GM23338 (cell line): Measurements from ENCODE around the gene USP43. TPM values are rescaled to one million over a fixed set of nuclear protein-coding genes. Genes with fewer than 3 reads are reported as not detected.

Experiments
- ATAC-seq: fragments of 200-7000 bp; cut with Tn5 transposase; 3 replicates; pipeline ENCODE4 v1.9.1; 2020
- DNase-seq: peaks from one replicate; pipeline ENCODE4 v3.0.0-alpha.2; 2015; ENCODE audit warnings: low spot score
- H2AFZ ChIP-seq: fragments of 200-600 bp; sonication (generic); 2 replicates; pipeline ENCODE4 v1.8.0; 2016; ENCODE audit warnings: antibody characterized with exemption, mild to moderate bottlenecking, moderate library complexity
- H3F3A ChIP-seq: fragments of 200-600 bp; sonication (generic); replicated peaks from 2 replicates; pipeline ENCODE4 v1.8.0; 2017; ENCODE audit warnings: antibody characterized with exemption, mixed run types, low read depth
- H3K27ac ChIP-seq: fragments of 200-600 bp; sonication (generic); 2 replicates; pipeline ENCODE4 v1.6.1; 2016; ENCODE audit warnings: low read depth
- H3K27me3 ChIP-seq: fragments of 200-600 bp; sonication (generic); 2 replicates; pipeline ENCODE4 v1.8.0; 2016; ENCODE audit warnings: mild to moderate bottlenecking, mixed run types, moderate library complexity; ENCODE audit not compliant: insufficient read depth
- H3K36me3 ChIP-seq: fragments of 200-600 bp; sonication (generic); 2 replicates; pipeline ENCODE4 v1.8.0; 2016; ENCODE audit warnings: mild to moderate bottlenecking; ENCODE audit not compliant: insufficient read depth
- H3K4me1 ChIP-seq: fragments of 200-600 bp; sonication (generic); 2 replicates; pipeline ENCODE4 v1.8.0; 2016; ENCODE audit warnings: mild to moderate bottlenecking, moderate library complexity; ENCODE audit not compliant: insufficient read depth
- H3K4me2 ChIP-seq: fragments of 200-600 bp; sonication (generic); 2 replicates; pipeline ENCODE4 v1.7.1; 2017; ENCODE audit warnings: mixed run types
- H3K4me3 ChIP-seq: fragments of 200-600 bp; sonication (generic); 2 replicates; pipeline ENCODE4 v1.6.1; 2016; ENCODE audit warnings: mixed run types
- H3K79me2 ChIP-seq: fragments of 200-600 bp; sonication (generic); replicated peaks from 2 replicates; pipeline ENCODE4 v1.8.0; 2017; ENCODE audit warnings: mild to moderate bottlenecking; ENCODE audit not compliant: insufficient read depth
- H3K9me2 ChIP-seq: fragments of 200-600 bp; sonication (generic); 2 replicates; pipeline ENCODE4 v1.8.0; 2017; ENCODE audit not compliant: insufficient read depth
- H4K20me1 ChIP-seq: fragments of 200-600 bp; sonication (generic); replicated peaks from 2 replicates; pipeline ENCODE4 v1.8.0; 2017; ENCODE audit warnings: mild to moderate bottlenecking; ENCODE audit not compliant: insufficient read depth
- H3K27ac Mint-ChIP-seq: 2 replicates; pipeline ENCODE4 v1.8.0; 2020; ENCODE audit warnings: inconsistent platforms, mild to moderate bottlenecking, moderate library complexity, mixed read lengths
- H3K27me3 Mint-ChIP-seq: 3 replicates; pipeline ENCODE4 v1.8.0; 2022; ENCODE audit warnings: low read depth, mild to moderate bottlenecking, moderate library complexity, mixed read lengths, inconsistent platforms; ENCODE audit not compliant: insufficient read depth, poor library complexity
- H3K36me3 Mint-ChIP-seq: 3 replicates; pipeline ENCODE4 v1.8.0; 2021; ENCODE audit warnings: low read depth, mild to moderate bottlenecking, inconsistent platforms, moderate library complexity, mixed read lengths
- H3K4me1 Mint-ChIP-seq: 3 replicates; pipeline ENCODE4 v1.8.0; 2020; ENCODE audit warnings: mild to moderate bottlenecking, inconsistent platforms, mixed read lengths
- H3K4me3 Mint-ChIP-seq: 3 replicates; pipeline ENCODE4 v1.8.0; 2021; ENCODE audit warnings: moderate library complexity, mild to moderate bottlenecking, inconsistent platforms, mixed read lengths
- H3K9me3 Mint-ChIP-seq: 3 replicates; pipeline ENCODE4 v1.8.0; 2020; ENCODE audit warnings: moderate library complexity, mild to moderate bottlenecking, inconsistent platforms, mixed read lengths
- CREB1 ChIP-seq: fragments of 250-450 bp; sonication (Bioruptor Pico); IDR thresholded peaks from 2 replicates; pipeline ENCODE4 v1.5.0; 2020; ENCODE audit warnings: low read depth, mild to moderate bottlenecking, moderate library complexity
- CTCF ChIP-seq, 2 experiments: fragments of 200-600 bp in 1 of 2; sonication (generic) in 1 of 2; conservative IDR thresholded peaks; 2 replicates each; pipeline versions ENCODE4 v1.5.1 to v1.6.1; 2016 to 2017; ENCODE audit warnings: antibody characterized with exemption in 2 of 2, low read depth in 2 of 2, mild to moderate bottlenecking in 2 of 2, moderate library complexity in 1 of 2
- ETS1 ChIP-seq: IDR thresholded peaks from 2 replicates; pipeline ENCODE4 v1.6.1; 2016; ENCODE audit warnings: antibody characterized with exemption
- EZH2phosphoT487 ChIP-seq: fragments of 200-600 bp; sonication (generic); IDR thresholded peaks from one replicate; pipeline ENCODE4 v1.8.1; 2018; ENCODE audit warnings: antibody characterized with exemption; ENCODE audit not compliant: unreplicated experiment
- JUNB ChIP-seq: IDR thresholded peaks from one replicate; pipeline ENCODE4 v1.6.1; 2016; ENCODE audit warnings: antibody characterized with exemption; ENCODE audit not compliant: unreplicated experiment
- NANOG ChIP-seq: IDR thresholded peaks from 2 replicates; pipeline ENCODE4 v1.6.1; 2016; ENCODE audit warnings: antibody characterized with exemption, borderline replicate concordance
- POLR2AphosphoS5 ChIP-seq: IDR thresholded peaks from 2 replicates; pipeline ENCODE4 v1.6.1; 2016; ENCODE audit warnings: antibody characterized with exemption, low read depth
- REST ChIP-seq: IDR thresholded peaks from one replicate; pipeline ENCODE4 v1.6.1; 2018; ENCODE audit warnings: antibody characterized with exemption; ENCODE audit not compliant: unreplicated experiment
- STAT1 ChIP-seq: IDR thresholded peaks from one replicate; pipeline ENCODE4 v1.6.1; 2016; ENCODE audit warnings: antibody characterized with exemption; ENCODE audit not compliant: unreplicated experiment
- ZNF114 ChIP-seq: fragments of 250-450 bp; sonication (Bioruptor Pico); IDR thresholded peaks from 2 replicates; pipeline ENCODE4 v1.5.0; 2020; ENCODE audit warnings: mild to moderate bottlenecking, moderate library complexity
- ZNF331 ChIP-seq: fragments of 250-450 bp; sonication (Bioruptor Pico); IDR thresholded peaks from 2 replicates; pipeline ENCODE4 v1.5.0; 2020; ENCODE audit warnings: low read depth, mild to moderate bottlenecking, moderate library complexity
- ZNF462 ChIP-seq: fragments of 250-450 bp; sonication (Bioruptor Pico); IDR thresholded peaks from 2 replicates; pipeline ENCODE4 v1.5.0; 2020; ENCODE audit warnings: mild to moderate bottlenecking, moderate library complexity
- polyA plus RNA-seq: library from polyadenylated mRNA; unstranded; fragments of >200 nt; fragmentation: Nextera tagmentation; extraction: Ambion mirVana; gene quantifications from 2 replicates; pipeline ENCODE4 v1.2.1, GENCODE V29; 2016
- total RNA-seq: library from RNA; depleted of rRNA; stranded (reverse); fragments of >200 nt; shearing (Covaris generic); gene quantifications from 2 replicates; pipeline ENCODE4 v1.2.3, GENCODE V29; 2014

Gene USP43
- total and polyA plus RNA-seq, 2 experiments from 2014 or later: 5.7 to 12.5 TPM

- Histone ChIP-seq H4K20me1 (no peaks in the 10 kb centered on the region; the same call in 1 of the 2 replicates), H3K27ac (no peak overlapping the region), H3K4me2 (no peak overlapping the region), H3K4me1 (no peaks in the 10 kb centered on the region), H3K36me3 (peaks cover 8% of the 10 kb centered on the region; the same call in 1 of the 2 replicates), H3K27me3 (no peaks in the 10 kb centered on the region), H2AFZ (no peak overlapping the region), H3K9me2 (no peaks in the 10 kb centered on the region), H3K79me2 (no peaks in the 10 kb centered on the region), H3F3A (no peaks in the 10 kb centered on the region), H3K4me3 (no peak overlapping the region)
- Mint-ChIP-seq H3K27me3 (peaks cover 5% of the 10 kb centered on the region), H3K4me1 (no peaks in the 10 kb centered on the region), H3K4me3 (no peak overlapping the region), H3K36me3 (peaks cover 29% of the 10 kb centered on the region), H3K9me3 (peaks cover 5% of the 10 kb centered on the region; the same call in 2 of the 3 replicates), H3K27ac (no peak overlapping the region)
- ATAC-seq (no peak), DNase-seq (no peak)
- TF ChIP-seq POLR2AphosphoS5 (no peak), STAT1 (no peak), ZNF462 (no peak), JUNB (no peak), ZNF331 (CRISPR knock-in tag) (no peak), ETS1 (no peak), REST (no peak), NANOG (no peak), CTCF (conservative IDR thresholded peaks at IDR 0.05; ENCODE audit: low read depth in 2 of 2) (no peak), ZNF114 (CRISPR knock-in tag) (no peak), EZH2phosphoT487 (no peak), CREB1 (CRISPR knock-in tag) (no peak)
Observed at GRCh38 chr17:9714801-9715200, 69.5 kb downstream of the USP43 start.
